HG03457 (cell line): ENCODE data around the gene ZNF236.

Source experiments
- ATAC-seq: cut with Tn5 transposase; IDR thresholded peaks from one replicate; pipeline ENCODE4 v1.9.1; 2021; ENCODE audit warnings: moderate number of reproducible peaks; ENCODE audit not compliant: unreplicated experiment

Gene ZNF236

DNA sequence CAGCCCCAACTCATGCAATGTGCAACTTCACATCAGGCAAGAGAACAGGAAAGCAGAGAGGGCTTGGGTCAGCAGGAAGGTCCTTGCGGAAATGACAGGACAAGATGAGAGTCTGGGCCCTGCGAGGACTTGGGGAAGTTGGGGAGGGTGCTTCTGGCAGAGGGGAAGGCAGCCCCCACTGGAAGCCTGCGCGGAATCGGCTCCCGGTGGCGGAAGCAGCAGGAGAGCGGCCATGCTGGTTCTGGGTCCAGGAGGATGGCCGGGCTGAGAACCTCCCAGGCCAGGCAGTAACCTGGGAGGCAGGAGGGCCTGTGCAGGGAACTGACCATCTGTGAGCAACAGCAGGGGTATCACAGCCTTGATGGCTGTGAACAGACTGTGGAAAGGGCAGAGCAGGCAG lies 197.3 kb downstream of the ZNF236 start:
- ATAC-seq: no peak
